H9 (cell line): ENCODE data around the gene MIB2. TPM values are rescaled to one million over a fixed set of nuclear protein-coding genes. Genes with fewer than 3 reads are reported as not detected.

Source experiments
- DNase-seq: peaks from one replicate; pipeline ENCODE4 v3.0.0-alpha.2; 2017
- H2AFZ ChIP-seq: one replicate; pipeline ENCODE4 v1.6.1; 2013; ENCODE audit warnings: mild to moderate bottlenecking, low read length, control low read depth, moderate library complexity
- H2AK5ac ChIP-seq: 2 replicates; pipeline ENCODE4 v1.6.1; 2013; ENCODE audit warnings: low read length, control low read depth, mixed read lengths; ENCODE audit not compliant: insufficient read length
- H2BK120ac ChIP-seq: one replicate; pipeline ENCODE4 v1.6.1; 2013; ENCODE audit warnings: low read depth, mild to moderate bottlenecking, low read length, control low read depth, inconsistent platforms; ENCODE audit not compliant: poor library complexity, severe bottlenecking
- H2BK12ac ChIP-seq: 2 replicates; pipeline ENCODE4 v1.6.1; 2013; ENCODE audit warnings: low read length, control low read depth, mixed read lengths, low read depth; ENCODE audit not compliant: insufficient read length
- H2BK15ac ChIP-seq: 2 replicates; pipeline ENCODE4 v1.6.1; 2013; ENCODE audit warnings: low read depth, low read length, control low read depth
- H2BK20ac ChIP-seq: one replicate; pipeline ENCODE4 v1.6.1; 2013; ENCODE audit warnings: low read depth, mild to moderate bottlenecking, low read length, control low read depth, inconsistent platforms; ENCODE audit not compliant: poor library complexity, severe bottlenecking
- H2BK5ac ChIP-seq: 2 replicates; pipeline ENCODE4 v1.6.1; 2013; ENCODE audit warnings: low read length, control low read depth, mixed read lengths; ENCODE audit not compliant: insufficient read length
- H3K14ac ChIP-seq: 2 replicates; pipeline ENCODE4 v1.6.1; 2013; ENCODE audit warnings: low read length, control low read depth; ENCODE audit not compliant: insufficient read depth
- H3K18ac ChIP-seq: 2 replicates; pipeline ENCODE4 v1.6.1; 2013; ENCODE audit warnings: low read depth, mild to moderate bottlenecking, mixed read lengths, low read length, control low read depth; ENCODE audit not compliant: insufficient read length
- H3K23ac ChIP-seq: 2 replicates; pipeline ENCODE4 v1.6.1; 2013; ENCODE audit warnings: low read length, control low read depth, mixed read lengths, low read depth; ENCODE audit not compliant: insufficient read length
- H3K23me2 ChIP-seq: 2 replicates; pipeline ENCODE4 v1.6.1; 2013; ENCODE audit warnings: low read depth, mild to moderate bottlenecking, mixed read lengths, low read length, control low read depth; ENCODE audit not compliant: insufficient read length, poor library complexity, severe bottlenecking
- H3K27ac ChIP-seq: 2 replicates; pipeline ENCODE4 v1.5.1; 2013; ENCODE audit warnings: low read length, control low read depth, mixed read lengths, low read depth; ENCODE audit not compliant: insufficient read length
- H3K27me3 ChIP-seq: 2 replicates; pipeline ENCODE4 v1.6.1; 2013; ENCODE audit warnings: low read length, control low read depth, inconsistent platforms; ENCODE audit not compliant: insufficient read depth
- H3K4ac ChIP-seq: 2 replicates; pipeline ENCODE4 v1.6.1; 2013; ENCODE audit warnings: low read depth, mild to moderate bottlenecking, control low read depth, inconsistent platforms, low read length, moderate library complexity
- H3K4me1 ChIP-seq: 2 replicates; pipeline ENCODE4 v1.6.1; 2013; ENCODE audit warnings: low read length, control low read depth, inconsistent platforms; ENCODE audit not compliant: insufficient read depth
- H3K4me2 ChIP-seq: 2 replicates; pipeline ENCODE4 v1.6.1; 2013; ENCODE audit warnings: low read length, control low read depth, mixed read lengths; ENCODE audit not compliant: insufficient read length, insufficient read depth
- H3K56ac ChIP-seq: 2 replicates; pipeline ENCODE4 v1.6.1; 2013; ENCODE audit warnings: low read depth, mild to moderate bottlenecking, mixed read lengths, low read length, control low read depth; ENCODE audit not compliant: insufficient read length
- H3K79me1 ChIP-seq: 2 replicates; pipeline ENCODE4 v1.6.1; 2013; ENCODE audit warnings: low read depth, mild to moderate bottlenecking, moderate library complexity, low read length, control low read depth, inconsistent platforms; ENCODE audit not compliant: insufficient read depth, poor library complexity, severe bottlenecking
- H3K79me2 ChIP-seq: 2 replicates; pipeline ENCODE4 v1.6.1; 2013; ENCODE audit warnings: low read length, control low read depth, inconsistent platforms; ENCODE audit not compliant: insufficient read depth
- H3K9ac ChIP-seq: 2 replicates; pipeline ENCODE4 v1.6.1; 2013; ENCODE audit warnings: low read length, control low read depth, mixed read lengths; ENCODE audit not compliant: insufficient read length; ENCODE audit errors: extremely low read depth
- H3K9me3 ChIP-seq: one replicate; pipeline ENCODE4 v1.6.1; 2013; ENCODE audit warnings: low read depth, low read length, inconsistent platforms; ENCODE audit not compliant: control insufficient read depth
- H3T11ph ChIP-seq: one replicate; pipeline ENCODE4 v1.6.1; 2013; ENCODE audit warnings: mild to moderate bottlenecking, low read length, control low read depth, inconsistent platforms
- H4K20me1 ChIP-seq: one replicate; pipeline ENCODE4 v1.6.1; 2013; ENCODE audit not compliant: control insufficient read depth, insufficient read length, insufficient read depth
- H4K5ac ChIP-seq: 2 replicates; pipeline ENCODE4 v1.6.1; 2013; ENCODE audit warnings: low read depth, mild to moderate bottlenecking, mixed read lengths, low read length, control low read depth; ENCODE audit not compliant: insufficient read length
- H4K8ac ChIP-seq: replicated peaks from 2 replicates; pipeline ENCODE4 v1.6.1; 2013; ENCODE audit warnings: low read length, control low read depth, mixed read lengths, low read depth; ENCODE audit not compliant: insufficient read length
- H4K91ac ChIP-seq: 2 replicates; pipeline ENCODE4 v1.6.1; 2013; ENCODE audit warnings: low read depth, mild to moderate bottlenecking, moderate library complexity, mixed read lengths, low read length, control low read depth; ENCODE audit not compliant: insufficient read length
- H3K27ac Mint-ChIP-seq, 3 experiments: 2 replicates in 2 of 3; 3 replicates in 1 of 3; pipeline ENCODE4 v1.8.0; 2020 to 2021; ENCODE audit warnings: mixed read lengths in 3 of 3, mild to moderate bottlenecking in 1 of 3, moderate library complexity in 1 of 3
- H3K27me3 Mint-ChIP-seq: 2 replicates; pipeline ENCODE4 v1.8.0; 2021; ENCODE audit warnings: low read depth, mild to moderate bottlenecking, moderate library complexity, mixed read lengths
- H3K36me3 Mint-ChIP-seq, 3 experiments: 2 replicates in 2 of 3; 3 replicates in 1 of 3; pipeline ENCODE4 v1.8.0; 2020 to 2021; ENCODE audit warnings: low read depth in 3 of 3, mixed read lengths in 3 of 3; ENCODE audit not compliant: insufficient read depth in 1 of 3
- H3K4me1 Mint-ChIP-seq, 2 experiments: 2 replicates each; pipeline ENCODE4 v1.8.0; 2020; ENCODE audit warnings: mixed read lengths in 2 of 2
- H3K4me3 Mint-ChIP-seq, 2 experiments: 2 replicates in 1 of 2; 3 replicates in 1 of 2; pipeline ENCODE4 v1.8.0; 2020 to 2021; ENCODE audit warnings: mild to moderate bottlenecking in 2 of 2, mixed read lengths in 2 of 2, moderate library complexity in 1 of 2
- H3K9me3 Mint-ChIP-seq, 2 experiments: 2 replicates in 1 of 2; 3 replicates in 1 of 2; pipeline ENCODE4 v1.8.0; 2020; ENCODE audit warnings: mild to moderate bottlenecking in 2 of 2, mixed read lengths in 2 of 2, moderate library complexity in 1 of 2
- whole genome bisulfite sequencing: extraction: QIAGEN DNeasy Blood & Tissue Kit; methylation state at CpG from one replicate; pipeline ENCODE4 v1.1.7; 2013; ENCODE audit warnings: missing lambda C conversion rate, low lambda C conversion rate, mixed read lengths; ENCODE audit not compliant: insufficient read length; ENCODE audit errors: extremely low coverage; 5-methylcytosine and 5-hydroxymethylcytosine counted together
- total RNA-seq: library from RNA; stranded (reverse); gene quantifications from 2 replicates; pipeline ENCODE4 v1.2.1, GENCODE V29; 2021
- TF ChIP-seq, protein P1 (sequence below): fragments of 200-600 bp; sonication (generic); conservative IDR thresholded peaks from 3 replicates; pipeline ENCODE4 v1.8.0; 2021; ENCODE audit warnings: antibody characterized with exemption, mild to moderate bottlenecking

The MIB2 gene
- total RNA-seq, 1 experiment from 2014 or later = 77.8 TPM

DNA sequence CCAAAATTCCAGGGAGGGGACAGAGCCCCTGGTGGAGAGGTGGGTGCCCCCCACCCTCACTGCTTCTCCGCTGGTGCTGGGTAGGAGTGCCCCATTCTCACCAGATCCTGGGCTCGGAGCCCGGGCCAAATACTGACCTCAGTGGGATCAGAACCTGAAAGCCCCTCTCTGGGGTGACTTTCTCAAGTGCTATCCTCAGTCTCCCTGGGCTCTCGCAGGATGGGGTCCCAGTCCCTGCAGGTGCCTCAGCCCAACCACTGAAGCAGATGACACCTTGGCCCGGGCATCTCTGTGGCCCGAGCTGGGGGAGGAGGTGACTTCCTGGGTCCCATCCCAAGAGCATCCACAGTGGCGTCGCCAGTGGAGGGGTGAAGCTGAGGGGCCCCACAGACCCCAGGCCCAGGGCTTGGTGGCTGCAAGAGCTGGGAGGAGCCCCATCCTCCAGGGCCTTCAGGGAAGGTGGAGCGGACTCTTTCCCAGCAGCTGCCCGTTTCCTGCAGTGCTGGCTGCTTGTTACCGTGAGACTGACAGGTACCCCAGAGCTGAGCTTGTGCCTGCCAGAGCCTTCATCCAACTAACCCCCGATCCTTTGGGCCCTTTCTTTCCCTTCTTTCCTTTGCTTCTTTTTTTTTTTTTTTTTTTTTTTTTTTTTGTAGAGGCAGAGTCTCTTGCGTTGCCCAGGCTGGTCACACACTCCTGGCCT is 11.5 kb upstream of the MIB2 start:
- Histone ChIP-seq H2BK5ac (no peak overlapping the region), H3K27me3 (no peaks in the 10 kb centered on the region; the same call in 1 of the 2 replicates), H3K4ac (no peak overlapping the region), H4K8ac (no peak overlapping the region), H2BK12ac (no peak overlapping the region), H2BK20ac (no peak overlapping the region), H3T11ph (no peak overlapping the region), H3K27ac (no peak overlapping the region), H3K4me2 (no peak overlapping the region), H3K79me2 (no peaks in the 10 kb centered on the region), H3K18ac (no peak overlapping the region), H4K91ac (no peak overlapping the region), H4K5ac (no peak overlapping the region), H3K9ac (no peak overlapping the region), H2BK120ac (no peak overlapping the region), H2BK15ac (no peak overlapping the region), H4K20me1 (no peaks in the 10 kb centered on the region), H3K9me3 (no peaks in the 10 kb centered on the region), H3K23ac (no peak overlapping the region), H2AFZ (no peak overlapping the region), H3K79me1 (no peaks in the 10 kb centered on the region), H3K56ac (no peak overlapping the region), H3K14ac (no peak overlapping the region; the same call in 1 of the 2 replicates), H3K4me1 (no peaks in the 10 kb centered on the region), H3K23me2 (peaks cover 8% of the 10 kb centered on the region), H2AK5ac (no peak overlapping the region)
- Mint-ChIP-seq H3K4me3 (no peak overlapping the region), H3K27ac (0 out of 7 replicates have a peak overlapping the region, but pooled peaks of 1 of the 3 experiments have one; percentile 44), H3K9me3 (no peaks in the 10 kb centered on the region), H3K27me3 (peaks cover 47% of the 10 kb centered on the region), H3K36me3 (no peaks in the 10 kb centered on the region), H3K4me1 (peaks cover 3 to 5% of the 10 kb centered on the region in 2 experiments; a peak in 3 of 4 replicates)
- TF ChIP-seq, protein P1, sequence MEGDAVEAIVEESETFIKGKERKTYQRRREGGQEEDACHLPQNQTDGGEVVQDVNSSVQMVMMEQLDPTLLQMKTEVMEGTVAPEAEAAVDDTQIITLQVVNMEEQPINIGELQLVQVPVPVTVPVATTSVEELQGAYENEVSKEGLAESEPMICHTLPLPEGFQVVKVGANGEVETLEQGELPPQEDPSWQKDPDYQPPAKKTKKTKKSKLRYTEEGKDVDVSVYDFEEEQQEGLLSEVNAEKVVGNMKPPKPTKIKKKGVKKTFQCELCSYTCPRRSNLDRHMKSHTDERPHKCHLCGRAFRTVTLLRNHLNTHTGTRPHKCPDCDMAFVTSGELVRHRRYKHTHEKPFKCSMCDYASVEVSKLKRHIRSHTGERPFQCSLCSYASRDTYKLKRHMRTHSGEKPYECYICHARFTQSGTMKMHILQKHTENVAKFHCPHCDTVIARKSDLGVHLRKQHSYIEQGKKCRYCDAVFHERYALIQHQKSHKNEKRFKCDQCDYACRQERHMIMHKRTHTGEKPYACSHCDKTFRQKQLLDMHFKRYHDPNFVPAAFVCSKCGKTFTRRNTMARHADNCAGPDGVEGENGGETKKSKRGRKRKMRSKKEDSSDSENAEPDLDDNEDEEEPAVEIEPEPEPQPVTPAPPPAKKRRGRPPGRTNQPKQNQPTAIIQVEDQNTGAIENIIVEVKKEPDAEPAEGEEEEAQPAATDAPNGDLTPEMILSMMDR = no peak
- DNase-seq = no peak
- no CpG with 5 or more reads among the region's 13 CpGs for WGBS
